Trophoblast cell (in vitro differentiated cells and primary cell): ENCODE measurements around the gene CAMK4.

Experiments used
- DNase-seq, 2 donors: peaks; one replicate each; pipeline ENCODE4 v3.0.0-alpha.2; 2016
- H2AFZ ChIP-seq: 2 replicates; pipeline ENCODE4 v1.6.1; 2013; ENCODE audit warnings: low read length, moderate library complexity, mild to moderate bottlenecking; ENCODE audit not compliant: insufficient read depth, poor library complexity
- H2AK5ac ChIP-seq: 2 replicates; pipeline ENCODE4 v1.6.1; 2013; ENCODE audit warnings: mild to moderate bottlenecking, low read length
- H2BK120ac ChIP-seq: 2 replicates; pipeline ENCODE4 v1.6.1; 2013; ENCODE audit warnings: low read length, mild to moderate bottlenecking, moderate library complexity; ENCODE audit not compliant: insufficient read depth, poor library complexity
- H2BK12ac ChIP-seq: 2 replicates; pipeline ENCODE4 v1.6.1; 2013; ENCODE audit warnings: mild to moderate bottlenecking, low read length, moderate library complexity
- H2BK5ac ChIP-seq: 2 replicates; pipeline ENCODE4 v1.6.1; 2013; ENCODE audit warnings: low read length, low read depth, moderate library complexity, mild to moderate bottlenecking; ENCODE audit not compliant: poor library complexity
- H3K14ac ChIP-seq: 2 replicates; pipeline ENCODE4 v1.6.1; 2013; ENCODE audit warnings: mild to moderate bottlenecking, low read length
- H3K18ac ChIP-seq: 2 replicates; pipeline ENCODE4 v1.6.1; 2013; ENCODE audit warnings: mild to moderate bottlenecking, low read length
- H3K23ac ChIP-seq: 2 replicates; pipeline ENCODE4 v1.6.1; 2013; ENCODE audit warnings: low read length
- H3K27ac ChIP-seq: 2 replicates; pipeline ENCODE4 v1.5.1; 2013; ENCODE audit warnings: low read depth, mild to moderate bottlenecking, inconsistent platforms, low read length, moderate library complexity
- H3K27me3 ChIP-seq: 2 replicates; pipeline ENCODE4 v1.6.1; 2013; ENCODE audit warnings: inconsistent platforms, mild to moderate bottlenecking, low read length, moderate library complexity; ENCODE audit not compliant: insufficient read depth
- H3K36me3 ChIP-seq, 2 experiments: 1 replicate in 1 of 2; 2 replicates in 1 of 2; pipeline ENCODE4 v1.6.1; 2013; ENCODE audit warnings: low read length in 2 of 2, mild to moderate bottlenecking in 2 of 2, moderate library complexity in 1 of 2; ENCODE audit not compliant: insufficient read depth in 2 of 2, control insufficient read depth in 1 of 2
- H3K4ac ChIP-seq: 2 replicates; pipeline ENCODE4 v1.6.1; 2013; ENCODE audit warnings: low read depth, mild to moderate bottlenecking, low read length, moderate library complexity
- H3K4me1 ChIP-seq, 2 experiments: 1 replicate in 1 of 2; 2 replicates in 1 of 2; pipeline ENCODE4 v1.6.1; 2013; ENCODE audit warnings: low read length in 2 of 2, mild to moderate bottlenecking in 2 of 2, moderate library complexity in 1 of 2; ENCODE audit not compliant: insufficient read depth in 2 of 2, control insufficient read depth in 1 of 2
- H3K4me2 ChIP-seq: 2 replicates; pipeline ENCODE4 v1.6.1; 2013; ENCODE audit warnings: inconsistent platforms, mild to moderate bottlenecking, low read length, moderate library complexity
- H3K4me3 ChIP-seq: 2 replicates; pipeline ENCODE4 v1.5.1; 2013; ENCODE audit warnings: mild to moderate bottlenecking, low read depth, low read length, inconsistent platforms
- H3K79me1 ChIP-seq: one replicate; pipeline ENCODE4 v1.6.1; 2013; ENCODE audit warnings: low read length
- H3K79me2 ChIP-seq: 2 replicates; pipeline ENCODE4 v1.6.1; 2013; ENCODE audit warnings: low read length, mild to moderate bottlenecking; ENCODE audit not compliant: control insufficient read depth, insufficient read depth, poor library complexity
- H3K9ac ChIP-seq: 2 replicates; pipeline ENCODE4 v1.6.1; 2013; ENCODE audit warnings: mild to moderate bottlenecking, low read length
- H3K9me3 ChIP-seq: 2 replicates; pipeline ENCODE4 v1.6.1; 2013; ENCODE audit warnings: low read depth, mild to moderate bottlenecking, control low read depth, inconsistent platforms, low read length; ENCODE audit not compliant: insufficient read depth
- H4K12ac ChIP-seq: 2 replicates; pipeline ENCODE4 v1.6.1; 2013; ENCODE audit warnings: low read depth, mild to moderate bottlenecking, low read length, moderate library complexity
- H4K8ac ChIP-seq: 2 replicates; pipeline ENCODE4 v1.6.1; 2013; ENCODE audit warnings: low read depth, mild to moderate bottlenecking, low read length, moderate library complexity
- H4K91ac ChIP-seq: one replicate; pipeline ENCODE4 v1.6.1; 2013; ENCODE audit warnings: low read depth, mild to moderate bottlenecking, low read length, moderate library complexity
- WGBS: extraction: QIAGEN DNeasy Blood & Tissue Kit; methylation state at CpG from one replicate; pipeline ENCODE4 v1.1.7; 2013; ENCODE audit warnings: missing lambda C conversion rate; ENCODE audit not compliant: insufficient read length, insufficient coverage; ENCODE audit errors: extremely low coverage; 5-methylcytosine and 5-hydroxymethylcytosine counted together

CAMK4 gene

GRCh38 chr5:111494355-111494999, 270.3 kb downstream of the CAMK4 start:
- DNase-seq: peak; percentile 8 to 45
- Histone ChIP-seq H2BK5ac (peak overlapping the region; percentile 96), H3K79me1 (peaks cover 5% of the 10 kb centered on the region), H3K4me1 (no peaks in the 10 kb centered on the region), H3K18ac (no peak overlapping the region), H3K36me3 (peaks cover 3 to 9% of the 10 kb centered on the region in 2 experiments), H2AK5ac (no peak overlapping the region), H3K4ac (no peak overlapping the region), H4K91ac (peak overlapping the region; percentile 89), H2BK120ac (peak overlapping the region; percentile 98), H4K8ac (peak overlapping the region; percentile 93), H3K27me3 (no peaks in the 10 kb centered on the region), H4K12ac (peak overlapping the region; percentile 70), H3K9me3 (no peaks in the 10 kb centered on the region), H3K79me2 (no peaks in the 10 kb centered on the region), H3K4me2 (no peak overlapping the region), H3K4me3 (no peak overlapping the region), H2AFZ (no peak overlapping the region), H3K23ac (no peak overlapping the region), H3K14ac (peak overlapping the region; percentile 82), H3K9ac (no peak overlapping the region), H3K27ac (peak overlapping the region; percentile 14), H2BK12ac (peak overlapping the region; percentile 96)
- no CpG with 5 or more reads among the region's 2 CpGs for WGBS

- Histone ChIP-seq H3K36me3 (peaks cover 4 to 12% of the 10 kb centered on the region in 2 experiments), H3K27ac (no peak overlapping the region), H4K12ac (no peak overlapping the region), H3K4me1 (no peaks in the 10 kb centered on the region), H3K4me2 (no peak overlapping the region), H3K79me1 (peaks cover 5% of the 10 kb centered on the region), H2BK12ac (peak overlapping the region; percentile 80), H3K23ac (no peak overlapping the region), H3K79me2 (no peaks in the 10 kb centered on the region), H2AFZ (no peak overlapping the region), H3K9ac (no peak overlapping the region), H4K8ac (peak overlapping the region; percentile 54), H3K27me3 (no peaks in the 10 kb centered on the region), H4K91ac (peak overlapping the region; percentile 47), H3K18ac (peak overlapping the region; percentile 53), H3K9me3 (no peaks in the 10 kb centered on the region), H3K4me3 (no peak overlapping the region), H2BK120ac (peak overlapping the region; percentile 76), H3K14ac (no peak overlapping the region), H3K4ac (no peak overlapping the region), H2AK5ac (peak overlapping the region; percentile 46), H2BK5ac (peak overlapping the region; percentile 68)
- DNase-seq: no peak
- WGBS: no CpG with 5 or more reads among the region's 1 CpG
Measured at GRCh38 chr5:111495159-111495558, 271.0 kb downstream of the CAMK4 start.

- Histone ChIP-seq H3K36me3 (peaks cover 9 to 13% of the 10 kb centered on the region in 2 experiments), H3K4me3 (no peak overlapping the region), H3K9me3 (no peaks in the 10 kb centered on the region), H3K4me2 (no peak overlapping the region), H3K9ac (no peak overlapping the region), H3K79me1 (peaks cover 5% of the 10 kb centered on the region), H4K91ac (no peak overlapping the region), H3K18ac (no peak overlapping the region), H3K14ac (no peak overlapping the region), H3K4me1 (no peaks in the 10 kb centered on the region), H4K12ac (no peak overlapping the region), H2AK5ac (no peak overlapping the region), H3K27ac (no peak overlapping the region), H3K79me2 (no peaks in the 10 kb centered on the region), H2BK5ac (no peak overlapping the region), H2AFZ (no peak overlapping the region), H3K4ac (no peak overlapping the region), H3K23ac (no peak overlapping the region), H2BK12ac (no peak overlapping the region), H4K8ac (no peak overlapping the region), H3K27me3 (no peaks in the 10 kb centered on the region), H2BK120ac (no peak overlapping the region)
- no CpG with 5 or more reads among the region's 1 CpG for WGBS
- no peak for DNase-seq
Measured at GRCh38 chr5:111498346-111498745, 274.2 kb downstream of the CAMK4 start.

- no peak overlapping the region for H3K4me3 ChIP-seq
- no peak overlapping the region for H3K27ac ChIP-seq
- no peak overlapping the region for H3K4ac ChIP-seq
- no peak overlapping the region for H3K14ac ChIP-seq
- H3K27me3 ChIP-seq: no peaks in the 10 kb centered on the region
- no peak overlapping the region for H4K8ac ChIP-seq
- H4K12ac ChIP-seq: no peak overlapping the region
- H2BK120ac ChIP-seq: no peak overlapping the region
- no peak overlapping the region for H3K4me2 ChIP-seq
- H3K36me3 ChIP-seq: peaks cover 11 to 13% of the 10 kb centered on the region in 2 experiments
- H3K18ac ChIP-seq: no peak overlapping the region
- no peak overlapping the region for H2BK12ac ChIP-seq
- DNase-seq: peak in 1 of 2 donors; percentile 62
- H3K9me3 ChIP-seq: no peaks in the 10 kb centered on the region
- no peak overlapping the region for H4K91ac ChIP-seq
- no peak overlapping the region for H3K23ac ChIP-seq
- H3K79me1 ChIP-seq: no peaks in the 10 kb centered on the region
- H3K4me1 ChIP-seq: no peaks in the 10 kb centered on the region
- H2AFZ ChIP-seq: no peak overlapping the region
- H3K79me2 ChIP-seq: peaks cover 2% of the 10 kb centered on the region
- no peak overlapping the region for H2AK5ac ChIP-seq
- H3K9ac ChIP-seq: no peak overlapping the region
- no peak overlapping the region for H2BK5ac ChIP-seq
Measured at GRCh38 chr5:111502956-111503355, 278.8 kb downstream of the CAMK4 start.
